Activated CD4-positive, alpha-beta memory T cell treated with anti-CD3 and anti-CD28 coated beads for 36 hours (primary cell): ENCODE data around the gene SYS1. TPM values are rescaled to one million over a fixed set of nuclear protein-coding genes. Genes with fewer than 3 reads are reported as not detected.

Source experiments
- total RNA-seq, 2 experiments: library from RNA; stranded (reverse); gene quantifications; one replicate each; pipeline ENCODE4 v1.2.3, GENCODE V29; 2021

SYS1 gene
- total RNA-seq, 2 experiments from 2014 or later, result 19.9 to 24.8 TPM

Other genes with a start within 250 kb of the SYS1 start
- gene WFDC5, start 248.0 kb upstream of the SYS1 start, total RNA-seq, result not detected
- gene WFDC12, start 238.7 kb upstream of the SYS1 start, total RNA-seq, result not detected
- gene PI3, start 188.3 kb upstream of the SYS1 start, total RNA-seq, result not detected
- not detected for gene SEMG1, start 156.1 kb upstream of the SYS1 start, total RNA-seq
- not detected for gene SEMG2, start 141.8 kb upstream of the SYS1 start, total RNA-seq
- not detected for gene SLPI, start 108.6 kb upstream of the SYS1 start, total RNA-seq
- gene RBPJL, start 56.3 kb upstream of the SYS1 start, total RNA-seq, result not detected
- under 1 TPM; 0.70 to 0.95 TPM for gene MATN4, start 54.9 kb upstream of the SYS1 start, total RNA-seq
- 10 to 100 TPM; 67.8 to 69.8 TPM for gene SDC4, start 14.7 kb upstream of the SYS1 start, total RNA-seq
- gene TP53TG5, start 15.2 kb downstream of the SYS1 start, total RNA-seq, result under 1 TPM; 0.24 to 0.55 TPM
- 10 to 100 TPM; 21.6 to 22.6 TPM for gene DBNDD2, start 45.1 kb downstream of the SYS1 start, total RNA-seq
- 10 to 100 TPM; 41.5 to 44.4 TPM for gene PIGT, start 53.0 kb downstream of the SYS1 start, total RNA-seq
- under 1 TPM; 0.38 to 0.92 TPM for gene WFDC2, start 106.6 kb downstream of the SYS1 start, total RNA-seq
- not detected for gene SPINT3, start 152.5 kb downstream of the SYS1 start, total RNA-seq
- gene WFDC6, start 176.3 kb downstream of the SYS1 start, total RNA-seq, result not detected
- not detected for gene EPPIN, start 184.2 kb downstream of the SYS1 start, total RNA-seq
- not detected for gene WFDC8, start 216.1 kb downstream of the SYS1 start, total RNA-seq